Measurements from ENCODE around the gene DPM2.

The DPM2 gene

DNA sequence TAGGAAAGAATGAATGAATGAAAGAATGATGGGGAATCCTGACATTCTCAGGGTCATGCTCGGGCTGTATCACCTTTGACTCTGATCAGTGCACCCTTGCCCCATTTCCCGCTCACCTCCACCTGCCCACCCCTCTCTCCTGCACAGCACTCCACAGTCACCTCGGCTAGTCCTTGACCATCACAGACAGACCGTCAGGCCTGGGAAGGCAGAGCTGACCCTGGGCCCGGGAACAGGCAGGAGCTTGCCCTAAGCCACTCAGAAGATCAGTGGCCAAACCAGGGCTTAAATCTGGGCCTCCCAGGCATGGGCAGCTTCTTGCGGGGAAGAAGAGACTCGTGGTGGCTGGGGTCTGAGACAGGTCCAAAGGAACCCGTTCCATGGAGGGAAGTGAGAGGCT, 41.8 kb downstream of the DPM2 start:
- in situ Hi-C loops (cut with MboI; ENCODE audit: low sequenced_read_pairs, unreplicated experiment): no loop called here
- no peak for TF ChIP-seq CTCF (IDR thresholded peaks at IDR 0.05; ENCODE audit: borderline replicate concordance, control extremely low read depth, extremely low read depth, insufficient read depth, missing control alignments)
- no peak for DNase-seq (ENCODE audit: low spot score)

DNA sequence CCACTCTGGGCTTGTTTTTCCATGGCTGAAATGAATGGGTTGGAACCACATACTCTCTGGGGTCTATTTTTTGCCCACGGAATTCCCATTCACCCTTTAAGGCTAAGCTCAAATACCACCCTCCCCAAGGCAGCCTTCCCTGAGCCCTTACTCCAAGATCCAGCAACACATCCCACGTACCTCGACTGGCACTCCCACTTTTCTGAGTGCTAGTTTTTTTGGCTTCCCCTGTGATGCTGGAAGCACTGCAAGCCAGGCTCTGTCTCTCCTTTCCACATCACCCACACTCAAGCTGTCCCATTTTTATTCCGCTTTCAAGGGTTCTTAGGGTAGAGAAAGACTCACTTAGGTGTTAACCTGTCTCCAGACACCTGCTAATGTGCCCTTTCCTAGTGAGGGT, 44.3 kb downstream of the DPM2 start:
- no peak for DNase-seq (ENCODE audit: low spot score)
- in situ Hi-C loops (cut with MboI; ENCODE audit: low sequenced_read_pairs, unreplicated experiment): no loop called here
- no peak for TF ChIP-seq CTCF (IDR thresholded peaks at IDR 0.05; ENCODE audit: borderline replicate concordance, control extremely low read depth, extremely low read depth, insufficient read depth, missing control alignments)

- no peak for TF ChIP-seq CTCF (IDR thresholded peaks at IDR 0.05; ENCODE audit: borderline replicate concordance, control extremely low read depth, extremely low read depth, insufficient read depth, missing control alignments)
- in situ Hi-C loops (cut with MboI; ENCODE audit: low sequenced_read_pairs, unreplicated experiment): no loop called here
- no peak for DNase-seq (ENCODE audit: low spot score)
Observed at GRCh38 chr9:127892831-127893230, 44.8 kb downstream of the DPM2 start.

DNA sequence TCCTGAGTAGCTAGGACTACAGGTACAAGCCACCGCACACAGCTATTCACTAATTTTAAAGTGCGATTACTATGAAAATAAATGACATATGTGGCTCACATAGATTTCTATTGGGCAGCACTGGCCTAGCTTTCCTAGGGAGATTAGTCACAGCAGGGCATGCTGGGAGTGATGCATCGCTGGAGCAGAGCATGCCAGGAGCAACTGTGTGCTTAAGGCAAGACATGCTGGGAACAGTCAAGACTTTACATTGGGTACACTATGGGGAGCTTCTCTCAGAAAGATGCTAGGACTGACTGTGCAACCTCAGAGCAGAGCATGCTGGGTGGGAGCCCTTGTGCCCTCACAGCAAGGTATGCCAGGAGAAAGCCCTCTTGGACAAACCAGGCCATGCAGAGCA, 47.6 kb downstream of the DPM2 start:
- no peak for DNase-seq (ENCODE audit: low spot score)
- in situ Hi-C loops (cut with MboI; ENCODE audit: low sequenced_read_pairs, unreplicated experiment): no loop called here
- no peak for TF ChIP-seq CTCF (IDR thresholded peaks at IDR 0.05; ENCODE audit: borderline replicate concordance, control extremely low read depth, extremely low read depth, insufficient read depth, missing control alignments)

DNA sequence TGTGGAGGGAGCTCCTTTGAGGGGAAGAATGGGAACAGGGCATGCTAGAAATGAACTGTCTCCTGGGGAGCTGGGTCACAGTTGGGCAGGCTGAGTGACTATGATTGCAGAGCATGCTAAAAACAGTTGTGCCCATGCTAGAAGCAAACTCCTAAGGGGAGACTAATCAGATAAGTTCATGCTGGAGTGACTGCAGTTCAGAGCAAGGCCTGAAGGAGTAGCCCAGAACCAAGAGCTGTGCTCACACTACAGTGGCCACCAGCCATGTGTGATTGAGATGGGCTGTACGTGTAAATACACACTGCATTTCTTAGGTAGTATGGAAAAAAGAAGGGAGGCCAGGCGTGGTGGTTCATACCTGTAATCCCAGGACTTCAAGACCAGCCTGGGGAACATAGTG, 49.9 kb downstream of the DPM2 start:
- no peak for TF ChIP-seq CTCF (IDR thresholded peaks at IDR 0.05; ENCODE audit: borderline replicate concordance, control extremely low read depth, extremely low read depth, insufficient read depth, missing control alignments)
- DNase-seq (ENCODE audit: low spot score): no peak

GRCh38 chr9:127886401-127886972, 51.2 kb downstream of the DPM2 start:
- in situ Hi-C loops (cut with MboI; ENCODE audit: low sequenced_read_pairs, unreplicated experiment): no loop called here
- no peak for DNase-seq (ENCODE audit: low spot score)
- no peak for TF ChIP-seq CTCF (IDR thresholded peaks at IDR 0.05; ENCODE audit: borderline replicate concordance, control extremely low read depth, extremely low read depth, insufficient read depth, missing control alignments)

More for the DNA sequence above, 49.9 kb downstream of the DPM2 start:
- in situ Hi-C loops (cut with MboI; ENCODE audit: low sequenced_read_pairs, unreplicated experiment): no loop called here

Measured in GM13976 (cell line).